NCI-H526 (cell line): ENCODE measurements around the gene ANKH.
"Not testable (repeated sequence)": the region's sequence is repeated elsewhere in the genome, so short reads cannot be mapped to it uniquely, and the experiment has no call there.

Source experiments
- DNase-seq, 2 experiments: peaks; one replicate each; lab custom pipeline; 2025; lab: John Stamatoyannopoulos, UW

ANKH gene

DNA sequence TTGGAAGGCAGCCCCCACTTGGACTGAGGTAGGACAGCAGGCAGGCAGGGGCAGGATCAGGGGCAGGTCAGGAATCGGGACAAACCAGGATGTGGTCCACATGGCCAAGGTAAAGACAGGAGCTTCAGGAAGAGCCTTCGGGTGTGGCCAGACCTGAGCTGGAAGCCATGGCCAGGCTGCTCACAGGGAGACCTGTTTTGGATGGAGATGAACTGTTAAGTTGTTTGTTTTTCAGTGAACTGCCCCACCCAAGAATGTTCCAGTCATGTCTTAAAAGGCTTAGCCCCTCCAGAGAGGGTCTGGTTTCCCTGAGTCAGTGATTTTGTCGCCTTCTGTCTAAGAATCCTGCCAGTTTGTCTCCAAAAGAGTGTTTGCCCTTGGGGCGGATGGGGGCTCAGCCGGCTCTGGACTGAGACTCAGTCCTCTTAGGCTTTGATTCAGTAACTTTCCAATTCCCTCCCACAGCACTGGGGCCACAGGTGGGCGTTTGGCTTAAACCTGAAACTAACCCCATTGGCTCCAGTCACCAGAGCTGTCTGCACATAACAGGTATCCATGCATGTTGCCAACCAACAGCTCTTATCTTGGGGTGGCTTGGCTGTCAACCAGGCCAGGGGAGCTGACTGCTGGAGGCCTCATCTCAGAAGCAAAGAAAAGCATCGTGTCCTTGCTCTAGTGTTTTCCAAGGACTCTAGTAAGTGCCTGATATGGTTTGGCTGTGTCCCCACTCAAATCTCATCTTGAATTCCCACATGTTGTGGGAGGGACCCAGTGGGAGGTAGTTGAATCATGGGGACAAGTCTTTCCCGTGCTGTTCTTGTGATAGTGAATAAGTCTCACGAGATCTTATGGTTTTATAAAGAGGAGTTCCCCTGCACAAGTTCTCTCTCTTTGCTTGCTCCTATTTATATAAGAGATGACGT is 11.3 kb upstream of the ANKH start:
- no peak for DNase-seq

DNA sequence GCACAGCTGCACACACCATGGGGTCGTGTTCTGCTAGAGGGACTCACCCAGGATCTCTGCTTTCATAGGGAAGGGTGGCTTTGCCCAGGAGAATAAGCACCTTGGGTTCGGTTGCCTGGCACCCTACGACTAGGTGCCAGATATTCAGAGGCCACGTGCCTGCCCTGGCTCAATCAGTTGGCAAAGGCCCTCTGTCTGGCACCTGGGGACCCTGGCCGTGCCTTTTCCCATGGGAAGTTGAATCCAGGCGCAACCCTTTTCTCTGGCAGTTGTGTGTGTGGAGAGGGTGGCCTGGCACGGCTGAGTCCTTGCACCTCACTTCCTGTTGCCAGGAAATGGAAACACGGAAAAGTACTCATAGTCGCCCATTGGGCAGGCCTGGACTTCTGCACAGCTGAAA is 10.2 kb upstream of the ANKH start:
- DNase-seq, result no peak

DNA sequence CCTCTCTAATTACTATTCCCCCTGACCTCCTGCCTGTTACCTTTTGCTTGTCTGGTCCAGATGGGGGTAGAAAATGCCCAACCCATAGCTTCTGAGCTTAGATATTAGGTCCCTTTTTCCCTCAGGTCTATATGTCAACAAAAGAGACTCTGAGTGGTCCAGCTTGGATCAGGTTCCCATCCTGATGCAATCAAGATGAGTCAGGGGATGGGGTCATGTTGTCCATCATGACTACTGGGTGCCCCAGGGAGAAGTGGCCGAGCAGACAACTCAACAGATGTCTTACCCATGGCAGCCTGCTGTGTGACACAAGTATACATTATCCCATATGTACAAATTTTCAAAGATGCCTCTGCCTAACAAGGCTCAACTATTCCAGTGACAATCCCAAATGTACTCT is 9.1 kb upstream of the ANKH start:
- DNase-seq, result no peak

DNA sequence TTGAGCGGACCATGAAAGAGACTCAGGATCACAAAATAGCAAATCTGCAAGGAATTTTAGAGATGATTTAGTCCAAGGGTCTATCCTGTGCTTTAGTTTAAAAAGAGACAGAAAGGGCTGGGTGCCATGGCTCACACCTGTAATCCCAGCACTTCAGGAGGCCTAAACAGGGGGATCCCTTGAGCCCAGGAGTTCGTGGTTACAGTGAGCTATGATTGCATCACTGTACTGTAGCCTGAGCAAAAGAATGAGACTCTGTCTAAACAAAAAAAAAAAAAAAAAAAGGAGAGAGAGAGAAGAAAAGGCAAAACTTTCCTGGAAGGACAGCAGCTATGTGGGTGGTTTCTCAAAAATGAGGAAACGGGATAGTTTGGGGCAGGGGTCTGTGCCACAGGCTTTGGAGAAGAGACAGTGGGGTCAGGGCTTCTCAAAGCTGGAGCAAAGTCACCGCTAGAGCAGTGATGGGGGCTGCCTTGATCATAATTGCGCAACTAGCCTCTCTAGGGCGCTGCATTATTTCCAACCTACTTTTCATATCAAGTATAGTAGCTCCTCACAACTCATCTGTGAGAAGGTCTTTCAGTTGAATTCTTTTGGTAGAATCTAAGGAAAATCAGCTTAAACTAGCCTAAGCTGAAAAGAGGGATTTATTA is 8.5 kb upstream of the ANKH start:
- DNase-seq, result no peak

DNA sequence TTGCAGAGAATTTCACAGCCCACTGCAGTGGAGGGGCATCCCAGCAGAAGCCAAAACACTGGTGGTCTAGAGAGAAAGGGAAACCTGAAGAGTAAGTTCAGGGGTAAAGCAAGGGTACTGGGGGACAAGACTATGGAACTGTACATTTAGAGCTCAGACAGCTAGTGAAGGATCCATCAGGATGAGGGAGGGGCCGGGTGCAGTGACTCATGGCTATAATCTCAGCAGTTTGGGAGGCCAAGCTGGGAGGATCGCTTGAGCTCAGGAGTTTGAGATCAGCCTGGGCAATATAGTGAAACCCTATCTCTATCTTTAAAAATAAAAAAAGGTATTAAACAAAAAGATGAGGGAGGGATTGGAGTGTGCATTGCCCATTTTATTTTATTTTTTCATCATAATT is 7.8 kb upstream of the ANKH start:
- DNase-seq, result no peak

DNA sequence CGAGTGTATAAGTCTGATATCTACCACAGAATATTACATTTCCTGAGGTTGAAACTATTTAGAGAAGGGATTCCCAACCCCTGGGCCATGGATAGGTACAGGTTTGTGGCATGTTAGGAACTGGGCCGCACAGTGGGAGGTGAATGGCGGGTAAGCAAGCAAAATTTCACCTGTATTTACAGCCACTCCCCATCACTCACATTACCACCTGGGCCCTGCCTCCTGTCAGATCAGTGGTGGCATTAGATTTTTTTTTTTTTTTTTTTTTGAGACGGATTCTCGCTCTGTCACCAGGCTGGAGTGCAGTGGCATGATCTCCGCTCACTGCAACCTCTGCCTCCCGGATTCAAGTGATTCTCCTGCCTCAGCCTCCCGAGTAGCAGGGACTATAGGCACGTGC is 6.6 kb upstream of the ANKH start:
- DNase-seq, result not testable (repeated sequence)

DNA sequence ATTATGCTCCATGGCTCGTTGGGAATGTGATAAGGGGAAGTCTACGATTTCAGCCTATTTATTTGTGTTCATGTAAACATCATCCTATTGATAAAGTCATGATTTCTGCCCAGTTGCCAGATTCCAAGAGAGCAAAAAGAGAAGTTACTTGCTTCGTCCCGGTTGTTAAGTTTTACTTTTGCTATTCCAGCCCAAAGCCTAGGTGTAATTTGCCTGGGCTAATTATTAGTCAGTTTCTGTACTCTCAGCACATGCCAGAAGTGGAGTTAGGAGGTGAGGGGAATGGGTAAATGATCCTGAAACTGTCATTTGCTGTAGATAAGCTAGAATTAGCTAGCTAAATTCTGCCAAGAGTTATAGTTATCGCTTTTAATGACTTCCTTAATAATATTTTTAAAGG is 4.5 kb upstream of the ANKH start:
- no peak for DNase-seq

DNA sequence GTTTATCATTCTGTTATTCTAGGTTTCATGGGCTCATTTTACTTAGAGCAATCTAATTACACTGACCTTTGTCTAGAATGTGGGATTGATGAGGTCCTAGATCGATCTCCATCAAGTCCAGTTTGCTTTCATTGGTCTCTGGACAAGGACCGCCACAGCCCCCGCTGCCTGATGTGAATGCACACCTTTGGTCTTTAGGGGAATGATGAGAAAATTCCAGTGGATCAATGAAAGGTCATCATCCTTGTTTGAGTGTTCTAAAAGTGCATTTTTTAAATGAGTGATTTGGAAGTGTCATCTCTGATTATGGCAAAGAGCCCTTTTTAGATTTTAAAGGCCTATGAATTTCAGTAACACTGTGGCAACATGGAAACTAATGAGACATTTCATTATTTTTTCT is 2.2 kb upstream of the ANKH start:
- DNase-seq, result no peak

DNA sequence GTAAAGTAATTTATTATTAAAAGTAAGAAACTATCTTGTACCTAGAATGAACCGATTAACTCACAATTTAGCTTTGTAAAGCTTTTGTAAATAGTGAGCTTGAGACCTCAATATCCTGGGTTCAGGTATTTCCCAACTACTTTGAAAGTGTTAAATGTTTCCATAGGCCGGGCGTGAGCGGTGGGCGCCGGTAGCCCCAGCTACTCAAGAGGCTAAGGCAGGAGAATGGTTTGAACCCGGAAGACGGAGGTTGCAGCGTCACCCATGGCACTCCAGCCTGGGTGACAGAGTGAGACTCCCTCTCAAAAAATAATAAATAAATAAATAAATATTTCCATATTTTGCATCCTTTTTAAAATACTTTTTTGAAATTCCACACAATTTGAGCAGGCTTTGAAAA is 1.5 kb upstream of the ANKH start:
- no peak for DNase-seq

DNA sequence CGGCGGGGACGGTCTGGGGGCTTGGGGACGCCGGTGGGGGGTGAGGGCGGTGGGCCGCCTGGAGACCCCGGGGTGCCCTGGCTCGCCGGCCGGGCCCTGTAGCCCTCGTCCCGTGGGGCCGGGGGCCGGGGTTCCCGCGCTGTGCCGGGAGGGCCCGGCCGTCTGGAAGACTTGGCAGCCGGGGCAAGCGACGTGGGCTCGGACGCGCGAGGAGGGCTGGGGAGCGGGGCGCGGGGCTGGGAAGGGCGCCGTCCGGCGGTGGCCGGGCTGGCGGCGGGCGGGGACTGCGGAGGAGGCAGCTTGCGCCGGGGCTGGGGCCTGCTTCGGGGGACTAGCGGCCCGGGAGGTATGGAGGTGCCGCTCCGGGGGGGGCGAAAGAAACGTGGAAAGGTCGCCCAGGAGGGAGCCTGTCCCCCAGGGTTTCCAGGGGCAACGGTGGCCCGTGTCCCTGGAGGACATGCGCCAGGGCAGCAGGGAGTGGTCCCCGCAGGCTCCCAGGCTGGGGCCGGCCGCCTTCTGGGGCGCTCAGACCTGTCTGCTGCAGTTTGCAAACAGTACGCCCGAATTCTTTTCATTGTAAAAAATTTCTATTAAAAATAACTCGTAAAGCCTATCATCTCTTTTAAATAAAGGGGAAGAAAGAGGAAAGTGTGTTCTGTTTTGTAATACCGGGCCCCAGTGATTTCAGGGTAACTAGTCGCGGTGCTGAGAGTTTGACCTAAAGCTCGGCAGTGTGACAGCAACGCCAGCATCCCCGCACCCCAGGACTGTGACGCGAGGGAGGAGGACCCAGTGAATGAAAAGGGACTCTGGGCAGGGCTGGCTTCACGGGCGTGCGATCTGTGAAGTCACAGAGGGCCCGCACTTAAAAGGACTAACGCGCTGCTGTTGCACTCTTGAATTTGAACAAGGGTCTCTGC is 752 bp upstream of the ANKH start:
- peak in 1 of 2 experiments; percentile 78 for DNase-seq

DNA sequence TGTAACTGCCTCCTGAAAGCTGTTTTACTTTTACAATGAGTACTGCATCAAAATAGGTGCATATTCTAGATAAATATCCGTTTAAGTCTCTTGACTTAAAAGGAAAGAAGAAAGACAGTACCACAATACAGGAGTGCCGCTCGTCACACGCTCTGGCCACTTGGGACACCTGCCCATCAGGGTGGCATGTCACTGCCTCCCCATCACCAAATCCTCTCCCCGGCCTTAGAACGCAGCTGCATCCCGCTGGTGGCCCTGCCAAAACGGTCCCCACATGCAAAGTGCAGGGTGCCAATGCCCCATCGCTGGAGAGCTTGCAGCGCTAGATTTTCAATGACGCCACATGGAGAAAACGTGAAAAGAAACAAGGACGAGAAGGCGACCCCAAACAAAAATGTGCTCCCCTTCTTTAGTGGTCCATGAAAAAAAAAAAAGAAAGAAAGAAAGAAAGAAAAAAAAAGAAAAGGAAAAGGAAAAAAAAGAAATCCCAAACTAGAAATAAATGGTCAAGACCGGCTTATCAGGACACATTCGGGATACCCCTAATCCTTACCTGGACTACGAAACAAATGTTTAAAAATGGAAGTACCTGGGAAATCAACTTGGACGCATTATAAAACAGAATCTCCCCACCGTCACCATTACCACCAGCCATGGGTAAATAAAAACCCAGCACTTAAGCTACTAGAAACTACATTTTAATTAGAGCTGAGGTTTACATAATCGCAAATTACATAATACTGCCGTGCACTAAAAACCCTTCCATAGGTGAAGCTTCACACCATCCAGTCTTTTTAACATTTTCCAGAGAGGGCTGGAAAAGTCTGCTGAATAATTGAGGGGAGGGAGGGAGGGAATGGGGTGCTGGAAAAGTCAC is 1.0 kb downstream of the ANKH start:
- DNase-seq, result peak in 1 of 2 experiments; percentile 42

DNA sequence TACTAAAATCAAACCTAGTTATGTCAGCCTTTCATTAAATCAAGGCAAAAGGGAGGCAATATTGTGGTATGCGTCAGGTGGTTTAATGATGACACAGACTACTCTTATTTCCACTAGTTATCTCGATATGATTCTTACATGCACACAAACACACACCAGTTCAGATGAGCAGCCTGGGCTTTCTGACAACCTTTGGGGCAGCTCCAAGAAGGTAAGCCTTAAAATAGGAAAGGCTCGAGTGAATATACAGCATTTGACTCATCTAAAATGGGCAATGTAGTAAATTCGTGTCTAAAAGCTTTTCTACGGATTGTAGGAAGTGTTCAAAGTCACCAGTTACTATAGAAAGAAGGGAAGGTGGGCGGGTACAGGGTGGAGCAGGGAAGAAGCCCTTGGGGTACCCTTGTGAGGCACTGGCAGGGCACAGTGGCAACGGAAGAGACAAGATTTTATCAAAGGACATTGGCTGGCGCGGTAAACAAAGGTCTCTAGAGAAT is 1.9 kb downstream of the ANKH start:
- peak in 1 of 2 experiments; percentile 20 for DNase-seq

DNA sequence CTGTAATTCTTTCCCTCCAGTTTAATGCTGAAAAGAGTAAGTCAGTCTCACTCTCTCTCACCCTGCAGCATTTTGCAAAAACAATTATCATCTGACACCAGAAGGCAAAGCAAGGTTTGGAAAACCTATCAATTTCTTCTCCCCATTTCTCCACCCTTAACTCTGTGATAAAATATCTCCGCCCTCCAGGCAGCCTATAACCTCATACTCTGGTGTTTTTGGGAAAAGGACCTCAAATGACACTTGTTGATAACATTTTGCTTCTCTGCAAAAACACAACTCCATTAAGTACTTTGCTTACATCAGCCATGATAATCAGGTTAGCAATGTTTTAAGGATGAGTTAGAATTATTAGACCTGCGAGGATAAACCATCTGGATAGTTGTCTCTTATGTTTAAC is 2.3 kb downstream of the ANKH start:
- no peak for DNase-seq

DNA sequence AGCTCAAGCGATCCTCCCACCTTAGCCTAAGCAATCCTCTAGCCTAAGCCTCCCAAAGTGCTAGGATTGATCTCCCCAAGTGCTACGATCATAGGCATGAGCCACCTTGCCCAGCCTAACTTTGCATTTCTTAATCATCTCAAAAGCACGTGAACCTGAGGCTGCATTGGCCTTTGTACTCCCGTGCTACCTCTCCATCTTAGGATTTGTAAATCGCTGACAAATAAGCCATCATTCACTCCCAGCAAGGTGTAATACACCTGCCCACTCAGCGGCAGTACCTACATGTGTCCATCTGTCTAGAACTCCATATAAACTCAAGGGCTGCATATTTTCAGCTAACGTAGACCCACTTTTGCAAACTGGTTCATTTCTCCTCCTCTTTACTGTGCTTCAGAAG is 2.8 kb downstream of the ANKH start:
- peak in 1 of 2 experiments; percentile 19 for DNase-seq

DNA sequence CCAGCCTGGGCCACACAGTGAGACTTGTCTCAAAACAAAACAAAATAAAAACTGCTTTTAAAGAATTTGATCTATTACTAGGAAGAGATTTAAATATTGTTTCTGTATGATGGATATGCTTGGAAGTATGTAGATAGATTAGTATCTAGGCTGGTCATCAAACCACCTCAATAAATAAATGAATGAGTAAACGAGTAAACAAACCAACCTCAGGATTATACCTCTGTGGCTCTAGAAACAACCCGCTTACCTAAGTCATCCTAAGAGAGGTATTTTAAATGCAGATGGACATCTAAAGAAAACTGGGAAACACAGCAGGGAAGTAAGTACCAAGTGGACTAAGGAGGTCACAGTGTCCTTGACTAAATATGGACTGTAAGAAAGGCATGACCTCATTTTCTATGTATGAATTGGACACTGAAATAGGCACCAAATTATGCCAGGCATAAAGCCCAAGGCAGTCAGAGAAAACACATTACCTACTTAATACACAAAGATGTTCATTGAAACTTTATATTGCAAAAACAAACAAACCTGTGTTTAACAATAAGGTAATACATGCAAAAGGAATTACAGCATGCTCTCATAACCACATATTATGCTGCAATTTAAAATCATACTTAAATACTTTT is 7.3 kb downstream of the ANKH start:
- DNase-seq, result no peak

DNA sequence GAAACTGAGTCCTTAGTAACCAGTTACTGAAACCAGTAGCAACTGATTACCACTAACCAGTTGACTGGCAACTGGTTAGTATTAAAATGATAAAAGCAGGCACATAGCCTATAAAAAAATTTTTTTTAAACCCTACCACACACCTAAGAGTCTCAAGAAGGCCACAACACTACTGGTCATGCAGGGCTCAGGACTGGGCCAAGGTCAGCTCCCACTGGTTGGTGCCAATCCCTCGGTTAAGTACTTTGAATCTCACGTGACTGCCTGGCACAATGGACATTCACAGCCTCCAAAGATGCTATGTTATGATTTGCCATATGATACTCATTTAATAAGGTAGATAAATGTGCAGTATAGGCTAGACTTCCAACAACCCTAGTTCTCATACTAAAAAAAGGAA is 8.5 kb downstream of the ANKH start:
- no peak for DNase-seq

DNA sequence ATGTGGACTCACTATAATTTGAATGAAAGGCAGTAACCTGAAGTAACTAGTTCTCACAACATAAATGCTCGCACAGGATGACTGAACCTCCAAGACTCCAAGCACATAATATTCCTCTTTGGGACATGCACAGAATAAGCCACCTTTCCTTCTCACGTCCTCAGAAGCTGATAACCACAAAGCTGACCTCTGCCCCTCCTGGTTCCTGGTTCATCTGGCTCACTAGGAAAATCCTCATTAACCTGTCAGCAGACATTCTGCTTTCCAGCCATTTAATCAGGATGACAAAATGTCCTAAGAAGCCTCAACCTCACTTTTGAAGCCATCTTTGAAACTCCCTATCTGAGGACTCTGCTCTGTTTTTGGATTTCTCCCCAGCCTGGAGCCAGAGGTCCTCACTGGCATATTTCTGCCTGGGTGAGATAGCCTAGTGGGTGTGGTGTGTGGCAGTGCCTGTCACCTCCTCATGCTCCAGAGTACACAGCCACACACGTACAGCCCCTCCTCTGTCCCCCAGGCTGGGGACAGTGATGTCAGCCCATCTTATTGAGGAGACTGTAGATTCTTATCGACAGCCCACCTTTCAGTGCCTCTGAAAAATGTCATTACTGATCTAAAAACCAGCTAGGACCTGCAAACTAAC is 10.3 kb downstream of the ANKH start:
- DNase-seq, result no peak

DNA sequence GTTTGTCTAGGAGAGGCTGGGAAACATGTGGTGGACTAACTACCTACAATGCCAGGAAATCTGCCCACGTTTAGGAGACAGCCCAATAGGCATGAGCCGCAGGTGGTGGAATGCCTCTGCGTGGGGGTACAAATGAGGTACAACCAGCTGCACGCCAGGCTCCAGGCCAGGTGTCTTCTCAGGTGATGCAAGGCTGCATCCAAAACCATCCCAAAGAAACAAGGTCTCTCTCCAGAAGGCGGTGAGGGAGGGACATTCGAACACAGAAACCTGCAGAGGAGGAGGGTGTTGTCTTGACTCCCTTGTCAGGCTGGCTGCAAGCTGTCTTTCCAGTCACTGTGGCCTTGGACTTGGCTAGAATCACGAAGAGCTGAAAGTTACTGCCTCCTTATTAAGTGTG is 11.6 kb downstream of the ANKH start:
- no peak for DNase-seq

DNA sequence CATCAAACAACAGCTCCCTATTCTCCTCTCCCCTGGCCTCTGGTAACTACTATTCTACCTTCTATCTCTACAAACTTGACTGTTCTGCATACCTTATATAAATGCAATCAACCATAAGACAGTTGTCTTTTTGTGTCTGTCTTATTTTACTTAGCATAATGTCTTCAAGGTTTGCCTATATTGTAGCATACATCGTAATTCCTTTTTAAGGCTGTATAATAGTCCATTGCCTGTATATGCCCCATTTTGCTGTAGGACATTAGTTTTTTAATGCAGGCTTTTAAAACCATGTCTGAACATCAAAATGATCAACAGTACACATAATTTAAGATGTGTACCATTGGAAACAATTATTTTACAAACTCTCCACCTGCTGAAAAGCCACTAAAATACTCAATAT is 12.4 kb downstream of the ANKH start:
- DNase-seq, result no peak

DNA sequence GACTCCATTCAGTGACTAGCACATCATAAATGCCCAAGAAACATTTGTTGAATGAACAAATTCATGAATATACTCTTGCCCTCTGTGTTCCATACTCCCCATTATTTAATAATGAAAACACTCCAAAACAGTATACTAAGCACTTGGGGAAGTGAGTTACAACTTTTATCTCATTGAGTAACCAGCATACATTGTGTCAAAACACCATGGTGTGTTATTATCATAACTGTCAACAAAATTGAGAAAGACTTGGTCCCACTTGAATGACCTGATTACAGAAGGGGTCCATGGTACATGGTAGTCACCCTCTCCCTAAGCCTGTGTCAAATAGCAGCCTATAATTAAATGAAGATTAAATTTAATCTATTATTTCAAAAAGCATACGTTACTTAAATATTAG is 16.2 kb downstream of the ANKH start:
- DNase-seq, result no peak
